ENCODE results near the gene HIVEP2.

Gene HIVEP2

DNA sequence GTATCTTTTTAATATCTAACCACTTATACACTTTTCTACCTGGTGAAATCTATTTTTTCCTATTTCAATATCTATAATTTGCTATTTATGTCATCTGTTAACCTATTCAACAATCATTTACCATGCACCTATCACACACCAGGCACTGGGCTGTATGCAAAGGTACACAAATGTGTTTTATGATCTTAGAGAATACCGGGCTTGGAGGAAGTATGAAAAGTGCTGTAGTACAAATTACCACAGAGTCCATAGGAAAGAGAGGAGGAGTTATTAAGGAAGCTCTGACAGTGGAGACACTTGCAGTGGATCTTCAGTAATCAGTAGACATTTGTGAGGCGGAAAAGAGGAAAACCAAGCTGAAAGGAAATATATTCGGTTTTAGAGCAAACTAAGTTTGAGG is 96.0 kb downstream of the HIVEP2 start:
- Histone ChIP-seq H3K4me1 (ENCODE audit: control insufficient read depth, insufficient read depth, low read length, poor library complexity, severe bottlenecking) (peaks cover 56% of the 10 kb centered on the region), H3K4me3 (ENCODE audit: extremely low read depth, insufficient read depth, low read length, poor library complexity, severe bottlenecking) (no peak overlapping the region), H3K27ac (ENCODE audit: low read depth, low read length, severe bottlenecking) (no peak overlapping the region), H3K36me3 (ENCODE audit: control insufficient read depth, insufficient read depth, low read length) (no peaks in the 10 kb centered on the region), H3K9me3 (ENCODE audit: control insufficient read depth, low read length) (no peaks in the 10 kb centered on the region)
- WGBS, 2 experiments (ENCODE audit: insufficient coverage in 2 of 2): 97% methylated on average over 3 of the region's 3 CpGs

DNA sequence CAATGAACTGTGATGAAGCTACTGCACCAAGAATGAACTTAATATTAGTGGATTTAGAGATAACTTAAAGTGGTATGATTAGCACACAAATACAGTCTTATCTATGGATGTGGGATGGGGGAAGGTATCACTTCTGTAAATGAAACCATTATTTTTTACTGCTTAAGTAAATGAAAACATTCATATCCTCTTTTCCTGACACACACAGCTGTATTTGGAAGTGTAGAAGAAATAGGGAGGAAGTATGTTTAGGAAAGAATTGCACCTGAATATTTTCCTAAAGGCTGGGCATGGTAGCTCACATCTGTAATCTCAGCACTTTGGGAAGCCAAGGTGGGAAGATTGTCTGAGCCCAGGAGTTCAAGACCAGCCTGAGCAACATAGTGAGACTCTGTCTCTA is 96.8 kb downstream of the HIVEP2 start:
- Histone ChIP-seq H3K36me3 (ENCODE audit: control insufficient read depth, insufficient read depth, low read length) (no peaks in the 10 kb centered on the region), H3K27ac (ENCODE audit: low read depth, low read length, severe bottlenecking) (no peak overlapping the region), H3K4me1 (ENCODE audit: control insufficient read depth, insufficient read depth, low read length, poor library complexity, severe bottlenecking) (peaks cover 63% of the 10 kb centered on the region), H3K4me3 (ENCODE audit: extremely low read depth, insufficient read depth, low read length, poor library complexity, severe bottlenecking) (no peak overlapping the region), H3K9me3 (ENCODE audit: control insufficient read depth, low read length) (no peaks in the 10 kb centered on the region)

- Histone ChIP-seq H3K4me3 (ENCODE audit: extremely low read depth, insufficient read depth, low read length, poor library complexity, severe bottlenecking) (no peak overlapping the region), H3K36me3 (ENCODE audit: control insufficient read depth, insufficient read depth, low read length) (no peaks in the 10 kb centered on the region), H3K4me1 (ENCODE audit: control insufficient read depth, insufficient read depth, low read length, poor library complexity, severe bottlenecking) (peaks cover 76% of the 10 kb centered on the region), H3K27ac (ENCODE audit: low read depth, low read length, severe bottlenecking) (peak overlapping the region; percentile 91), H3K9me3 (ENCODE audit: control insufficient read depth, low read length) (no peaks in the 10 kb centered on the region)
- 85 to 90% methylated on average over 3 of the region's 5 CpGs for WGBS, 2 experiments (ENCODE audit: insufficient coverage in 2 of 2)
Measured at GRCh38 chr6:142846883-142847287, 98.1 kb downstream of the HIVEP2 start.

GRCh38 chr6:142846459-142846831 is 98.5 kb downstream of the HIVEP2 start:
- H3K36me3 ChIP-seq (ENCODE audit: control insufficient read depth, insufficient read depth, low read length): no peaks in the 10 kb centered on the region
- H3K4me3 ChIP-seq (ENCODE audit: extremely low read depth, insufficient read depth, low read length, poor library complexity, severe bottlenecking): no peak overlapping the region
- 45 to 60% methylated on average over 1 of the region's 2 CpGs for WGBS, 2 experiments (ENCODE audit: insufficient coverage in 2 of 2)
- peak overlapping the region; percentile 91 for H3K27ac ChIP-seq (ENCODE audit: low read depth, low read length, severe bottlenecking)
- H3K9me3 ChIP-seq (ENCODE audit: control insufficient read depth, low read length): no peaks in the 10 kb centered on the region
- H3K4me1 ChIP-seq (ENCODE audit: control insufficient read depth, insufficient read depth, low read length, poor library complexity, severe bottlenecking): peaks cover 72% of the 10 kb centered on the region

GRCh38 chr6:142845624-142846458 is 99.1 kb downstream of the HIVEP2 start:
- H3K4me3 ChIP-seq (ENCODE audit: extremely low read depth, insufficient read depth, low read length, poor library complexity, severe bottlenecking): peak overlapping the region; percentile 14
- H3K36me3 ChIP-seq (ENCODE audit: control insufficient read depth, insufficient read depth, low read length): no peaks in the 10 kb centered on the region
- H3K9me3 ChIP-seq (ENCODE audit: control insufficient read depth, low read length): no peaks in the 10 kb centered on the region
- peaks cover 66% of the 10 kb centered on the region for H3K4me1 ChIP-seq (ENCODE audit: control insufficient read depth, insufficient read depth, low read length, poor library complexity, severe bottlenecking)
- 12 to 17% methylated on average over 17 to 18 of the region's 23 CpGs for WGBS, 2 experiments (ENCODE audit: insufficient coverage in 2 of 2)
- H3K27ac ChIP-seq (ENCODE audit: low read depth, low read length, severe bottlenecking): peak overlapping the region; percentile 91

- no CpG with 5 or more reads among the region's 2 CpGs for WGBS, 2 experiments (ENCODE audit: insufficient coverage in 2 of 2)
- peak overlapping the region; percentile 91 for H3K27ac ChIP-seq (ENCODE audit: low read depth, low read length, severe bottlenecking)
- no peaks in the 10 kb centered on the region for H3K36me3 ChIP-seq (ENCODE audit: control insufficient read depth, insufficient read depth, low read length)
- peaks cover 64% of the 10 kb centered on the region for H3K4me1 ChIP-seq (ENCODE audit: control insufficient read depth, insufficient read depth, low read length, poor library complexity, severe bottlenecking)
- no peaks in the 10 kb centered on the region for H3K9me3 ChIP-seq (ENCODE audit: control insufficient read depth, low read length)
- peak overlapping the region; percentile 14 for H3K4me3 ChIP-seq (ENCODE audit: extremely low read depth, insufficient read depth, low read length, poor library complexity, severe bottlenecking)
Measured at GRCh38 chr6:142845143-142845571, 99.8 kb downstream of the HIVEP2 start.

DNA sequence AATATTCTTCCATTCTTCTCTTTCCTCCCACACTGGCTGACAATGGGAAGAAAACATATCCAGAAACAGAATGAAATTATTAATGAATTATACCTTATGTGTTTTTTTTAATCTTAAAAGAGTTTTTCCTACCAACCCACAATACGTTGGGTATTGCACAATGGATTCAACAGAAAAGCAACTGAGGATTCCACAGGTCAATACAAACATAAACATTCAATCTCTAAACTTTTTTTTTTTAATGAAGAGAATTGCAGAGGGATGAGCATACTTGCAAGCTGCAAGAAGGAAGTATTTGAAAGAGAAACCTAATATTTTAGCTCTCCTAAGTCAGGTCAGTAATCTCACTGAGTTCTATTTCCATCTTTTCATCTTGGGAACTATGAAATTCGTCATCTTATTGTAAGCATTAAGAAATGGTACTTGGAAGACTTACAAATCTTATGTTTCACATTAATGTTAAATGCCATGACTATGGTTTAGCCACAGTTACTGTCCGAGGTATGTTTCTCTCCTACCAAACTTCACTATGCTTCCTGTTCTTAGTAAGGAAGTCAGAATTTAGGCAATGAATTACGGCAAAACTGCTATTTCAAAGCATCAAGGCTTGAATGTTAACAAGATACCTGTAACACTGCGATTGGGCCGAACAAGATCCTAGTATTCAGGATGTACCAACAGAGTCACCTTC is 100.8 kb downstream of the HIVEP2 start:
- H3K9me3 ChIP-seq (ENCODE audit: control insufficient read depth, low read length): no peaks in the 10 kb centered on the region
- no peaks in the 10 kb centered on the region for H3K36me3 ChIP-seq (ENCODE audit: control insufficient read depth, insufficient read depth, low read length)
- H3K4me3 ChIP-seq (ENCODE audit: extremely low read depth, insufficient read depth, low read length, poor library complexity, severe bottlenecking): no peak overlapping the region
- H3K4me1 ChIP-seq (ENCODE audit: control insufficient read depth, insufficient read depth, low read length, poor library complexity, severe bottlenecking): peaks cover 71% of the 10 kb centered on the region
- H3K27ac ChIP-seq (ENCODE audit: low read depth, low read length, severe bottlenecking): no peak overlapping the region
- 80% methylated on average over 2 of the region's 6 CpGs for WGBS, 2 experiments (ENCODE audit: insufficient coverage in 2 of 2)

GRCh38 chr6:142843361-142843760 is 101.6 kb downstream of the HIVEP2 start:
- Histone ChIP-seq H3K27ac (ENCODE audit: low read depth, low read length, severe bottlenecking) (peak overlapping the region; percentile 82), H3K9me3 (ENCODE audit: control insufficient read depth, low read length) (no peaks in the 10 kb centered on the region), H3K36me3 (ENCODE audit: control insufficient read depth, insufficient read depth, low read length) (no peaks in the 10 kb centered on the region), H3K4me1 (ENCODE audit: control insufficient read depth, insufficient read depth, low read length, poor library complexity, severe bottlenecking) (peaks cover 73% of the 10 kb centered on the region), H3K4me3 (ENCODE audit: extremely low read depth, insufficient read depth, low read length, poor library complexity, severe bottlenecking) (no peak overlapping the region)
- WGBS, 2 experiments (ENCODE audit: insufficient coverage in 2 of 2): 94 to 96% methylated on average over 4 of the region's 4 CpGs

DNA sequence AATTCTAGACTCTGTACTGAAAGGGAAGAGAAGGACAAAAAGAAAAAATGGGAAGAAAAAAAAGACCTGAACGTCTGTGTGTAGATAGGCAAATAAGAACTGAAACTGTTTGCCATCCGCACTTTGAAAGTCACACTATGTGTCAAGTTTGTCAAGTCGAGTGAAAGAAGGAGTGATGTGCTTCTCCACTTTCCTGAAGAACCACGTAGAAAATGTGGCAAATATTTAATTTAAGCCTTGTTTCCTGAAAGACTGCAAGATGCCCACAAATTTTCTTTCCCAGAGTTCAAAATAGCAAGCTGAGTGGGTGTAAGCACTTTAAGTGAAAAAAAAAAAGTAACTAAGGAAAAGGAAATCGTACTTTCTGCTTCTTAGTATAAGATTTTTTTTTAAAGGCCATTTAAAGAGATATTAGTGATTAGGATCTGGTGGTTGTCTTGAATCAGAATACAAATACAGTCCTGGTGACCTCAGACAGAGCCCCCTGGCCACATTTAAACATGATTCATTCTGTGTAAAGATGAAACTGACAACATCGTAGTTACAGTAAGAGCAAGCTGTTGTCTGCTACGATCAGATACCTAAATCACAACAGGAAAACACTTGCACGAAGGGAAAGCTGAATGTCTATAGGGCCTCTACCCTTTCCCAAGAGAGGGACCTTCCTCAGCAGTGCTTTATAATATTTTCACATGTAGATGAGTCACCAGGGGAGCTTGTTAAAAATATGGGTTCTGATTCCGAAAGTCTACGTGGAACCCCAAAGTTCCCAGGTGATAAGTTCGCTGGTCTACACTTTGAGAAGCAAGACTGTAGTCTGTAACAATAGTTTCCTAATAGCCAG is 102.3 kb downstream of the HIVEP2 start:
- H3K4me1 ChIP-seq (ENCODE audit: control insufficient read depth, insufficient read depth, low read length, poor library complexity, severe bottlenecking): peaks cover 66% of the 10 kb centered on the region
- 74 to 85% methylated on average over 4 to 5 of the region's 11 CpGs for WGBS, 2 experiments (ENCODE audit: insufficient coverage in 2 of 2)
- H3K27ac ChIP-seq (ENCODE audit: low read depth, low read length, severe bottlenecking): peak overlapping the region; percentile 82
- H3K9me3 ChIP-seq (ENCODE audit: control insufficient read depth, low read length): no peaks in the 10 kb centered on the region
- H3K36me3 ChIP-seq (ENCODE audit: control insufficient read depth, insufficient read depth, low read length): no peaks in the 10 kb centered on the region
- H3K4me3 ChIP-seq (ENCODE audit: extremely low read depth, insufficient read depth, low read length, poor library complexity, severe bottlenecking): no peak overlapping the region

DNA sequence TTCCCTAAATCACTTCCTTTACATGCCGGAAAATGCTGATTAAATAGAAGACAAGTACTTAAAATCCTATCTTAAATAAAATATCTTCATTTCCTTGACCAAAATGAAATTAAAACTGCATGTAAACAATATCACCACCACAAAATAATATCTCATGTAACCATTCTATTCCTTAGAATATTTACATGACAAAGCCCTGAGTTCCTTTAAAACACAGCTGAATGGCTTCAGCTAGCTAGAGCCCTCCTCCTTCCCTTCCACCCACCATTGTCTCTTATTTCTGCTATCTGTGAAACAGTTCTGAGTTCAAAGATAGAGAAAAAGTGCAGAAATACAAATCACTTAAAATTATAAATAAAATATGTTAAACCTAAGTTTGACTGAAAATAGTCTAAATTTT is 103.1 kb downstream of the HIVEP2 start:
- WGBS, 2 experiments (ENCODE audit: insufficient coverage in 2 of 2): no CpG with 5 or more reads among the region's 1 CpG
- no peaks in the 10 kb centered on the region for H3K9me3 ChIP-seq (ENCODE audit: control insufficient read depth, low read length)
- H3K27ac ChIP-seq (ENCODE audit: low read depth, low read length, severe bottlenecking): peak overlapping the region; percentile 82
- no peak overlapping the region for H3K4me3 ChIP-seq (ENCODE audit: extremely low read depth, insufficient read depth, low read length, poor library complexity, severe bottlenecking)
- H3K36me3 ChIP-seq (ENCODE audit: control insufficient read depth, insufficient read depth, low read length): no peaks in the 10 kb centered on the region
- H3K4me1 ChIP-seq (ENCODE audit: control insufficient read depth, insufficient read depth, low read length, poor library complexity, severe bottlenecking): peaks cover 60% of the 10 kb centered on the region

Data from mesodermal cell (in vitro differentiated cells).